ENCODE results near the gene OGFOD3. TPM values are rescaled to one million over a fixed set of nuclear protein-coding genes. Genes with fewer than 3 reads are reported as not detected.
"Not testable (repeated sequence)": the region's sequence is repeated elsewhere in the genome, so short reads cannot be mapped to it uniquely, and the experiment has no call there.

OGFOD3 gene
- polyA plus RNA-seq, 3 donors from 2014 or later, result 29.3 to 43.5 (median 39.8) TPM

GRCh38 chr17:82453706-82454105, 35.3 kb upstream of the OGFOD3 start:
- H3K27me3 Mint-ChIP-seq (ENCODE audit: low read depth in 3 of 3), result peaks cover 11 to 34% (median 15%) of the 10 kb centered on the region in 3 donors
- not testable (repeated sequence) for H3K27ac Mint-ChIP-seq, DNase-seq, H3K36me3 Mint-ChIP-seq, H3K9me3 Mint-ChIP-seq, H3K4me3 Mint-ChIP-seq
- H3K4me1 Mint-ChIP-seq, result peaks cover 40 to 42% of the 10 kb centered on the region in 2 donors

GRCh38 chr17:82453151-82453550, 34.8 kb upstream of the OGFOD3 start:
- not testable (repeated sequence) for H3K9me3 Mint-ChIP-seq, DNase-seq, H3K27ac Mint-ChIP-seq, H3K36me3 Mint-ChIP-seq
- peaks cover 40 to 43% of the 10 kb centered on the region in 2 donors for H3K4me1 Mint-ChIP-seq
- H3K4me3 Mint-ChIP-seq, result peak overlapping the region in 2 of 5 donors; percentile 6 to 21
- peaks cover 11 to 31% (median 13%) of the 10 kb centered on the region in 3 donors for H3K27me3 Mint-ChIP-seq (ENCODE audit: low read depth in 3 of 3)

- no peaks in the 10 kb centered on the region for H3K36me3 Mint-ChIP-seq
- H3K27ac Mint-ChIP-seq, result peak overlapping the region in 5 of 6 donors; percentile 3 to 77 (median 69)
- peaks cover 38 to 40% of the 10 kb centered on the region in 2 donors for H3K4me1 Mint-ChIP-seq
- H3K4me3 Mint-ChIP-seq, result peak overlapping the region; percentile 24 to 96 (median 66)
- DNase-seq, result no peak
- peaks cover 6 to 25% (median 7%) of the 10 kb centered on the region in 3 donors for H3K27me3 Mint-ChIP-seq (ENCODE audit: low read depth in 3 of 3)
- no peaks in the 10 kb centered on the region for H3K9me3 Mint-ChIP-seq
These were observed 33.8 kb upstream of the OGFOD3 start for GRCh38 chr17:82452162-82452561.

- H3K4me3 Mint-ChIP-seq, result peak within 1 kb of the TSS; percentile 94 to 98 (median 95)
- no peaks in the 10 kb centered on the region for H3K36me3 Mint-ChIP-seq
- peaks cover 7 to 20% (median 9%) of the 10 kb centered on the region in 3 donors for H3K27me3 Mint-ChIP-seq (ENCODE audit: low read depth in 3 of 3)
- H3K4me1 Mint-ChIP-seq, result peaks cover 36 to 38% of the 10 kb centered on the region in 2 donors
- peak; percentile 90 to 94 (median 93) for DNase-seq
- peak within 1 kb of the TSS; percentile 96 to 99 (median 98) for H3K27ac Mint-ChIP-seq
- H3K9me3 Mint-ChIP-seq, result no peaks in the 10 kb centered on the region
These were observed 32.1 kb upstream of the OGFOD3 start, which contains the start of gene CYBC1 for GRCh38 chr17:82450357-82451106. Gene CYBC1 (minus strand): TSS chr17:82450752. CDS start chr17:82449254, 1,498 bp downstream.

GRCh38 chr17:82449883-82450356, 31.5 kb upstream of the OGFOD3 start:
- Mint-ChIP-seq H3K27ac (peak overlapping the region; percentile 96 to 99 (median 98)), H3K4me1 (peaks cover 36 to 38% of the 10 kb centered on the region in 2 donors), H3K27me3 (ENCODE audit: low read depth in 3 of 3) (peaks cover 7 to 20% (median 9%) of the 10 kb centered on the region in 3 donors), H3K4me3 (peak overlapping the region; percentile 94 to 98 (median 95)), H3K36me3 (no peaks in the 10 kb centered on the region), H3K9me3 (no peaks in the 10 kb centered on the region)
- DNase-seq, result peak in 1 of 3 donors; percentile 20

- Mint-ChIP-seq H3K9me3 (no peaks in the 10 kb centered on the region), H3K4me1 (peaks cover 36 to 38% of the 10 kb centered on the region in 2 donors)
These were observed 30.9 kb upstream of the OGFOD3 start for GRCh38 chr17:82449131-82449882.

GRCh38 chr17:82447876-82448275, 29.5 kb upstream of the OGFOD3 start:
- peak overlapping the region; percentile 8 to 64 (median 32) for H3K4me3 Mint-ChIP-seq
- H3K27me3 Mint-ChIP-seq (ENCODE audit: low read depth in 3 of 3), result peaks cover 7 to 20% (median 9%) of the 10 kb centered on the region in 3 donors
- no peaks in the 10 kb centered on the region for H3K36me3 Mint-ChIP-seq
- peak overlapping the region; percentile 78 to 92 (median 88) for H3K27ac Mint-ChIP-seq
- H3K9me3 Mint-ChIP-seq, result no peaks in the 10 kb centered on the region
- no peak for DNase-seq
- peaks cover 36 to 38% of the 10 kb centered on the region in 2 donors for H3K4me1 Mint-ChIP-seq

More at GRCh38 chr17:82449131-82449882, 30.9 kb upstream of the OGFOD3 start:
- Mint-ChIP-seq H3K4me3 (peak overlapping the region; percentile 94 to 98 (median 95)), H3K36me3 (no peaks in the 10 kb centered on the region), H3K27me3 (ENCODE audit: low read depth in 3 of 3) (peaks cover 7 to 20% (median 9%) of the 10 kb centered on the region in 3 donors), H3K27ac (peak overlapping the region; percentile 96 to 99 (median 98))
- peak; percentile 81 to 84 (median 84) for DNase-seq

- DNase-seq, result no peak
- peak overlapping the region in 1 of 5 donors; percentile 38 for H3K4me3 Mint-ChIP-seq
- peak overlapping the region in 4 of 6 donors; percentile 22 to 59 (median 44) for H3K27ac Mint-ChIP-seq
These were observed 28.3 kb upstream of the OGFOD3 start for GRCh38 chr17:82446649-82447048.

GRCh38 chr17:82446124-82446523, 27.7 kb upstream of the OGFOD3 start:
- no peaks in the 10 kb centered on the region for H3K36me3 Mint-ChIP-seq
- no peak for DNase-seq
- H3K4me1 Mint-ChIP-seq, result peaks cover 26 to 28% of the 10 kb centered on the region in 2 donors
- H3K27ac Mint-ChIP-seq, result peak overlapping the region in 2 of 6 donors; percentile 45 to 59
- no peak overlapping the region for H3K4me3 Mint-ChIP-seq
- H3K9me3 Mint-ChIP-seq, result no peaks in the 10 kb centered on the region
- H3K27me3 Mint-ChIP-seq (ENCODE audit: low read depth in 3 of 3), result peaks cover 7 to 20% (median 9%) of the 10 kb centered on the region in 3 donors

More at GRCh38 chr17:82446649-82447048, 28.3 kb upstream of the OGFOD3 start:
- Mint-ChIP-seq H3K36me3 (no peaks in the 10 kb centered on the region), H3K4me1 (peaks cover 30 to 33% of the 10 kb centered on the region in 2 donors), H3K27me3 (ENCODE audit: low read depth in 3 of 3) (peaks cover 7 to 20% (median 9%) of the 10 kb centered on the region in 3 donors), H3K9me3 (no peaks in the 10 kb centered on the region)

- H3K9me3 Mint-ChIP-seq, result no peaks in the 10 kb centered on the region
- peaks cover 20 to 24% of the 10 kb centered on the region in 2 donors for H3K4me1 Mint-ChIP-seq
- peaks cover 6 to 18% (median 7%) of the 10 kb centered on the region in 3 donors for H3K27me3 Mint-ChIP-seq (ENCODE audit: low read depth in 3 of 3)
These were observed 27.2 kb upstream of the OGFOD3 start for GRCh38 chr17:82445542-82445941.

GRCh38 chr17:82444941-82445521, 26.6 kb upstream of the OGFOD3 start:
- H3K9me3 Mint-ChIP-seq, result no peaks in the 10 kb centered on the region
- no peak overlapping the region for H3K4me3 Mint-ChIP-seq
- H3K4me1 Mint-ChIP-seq, result peaks cover 20 to 24% of the 10 kb centered on the region in 2 donors
- peaks cover 6 to 14% (median 7%) of the 10 kb centered on the region in 3 donors for H3K27me3 Mint-ChIP-seq (ENCODE audit: low read depth in 3 of 3)
- no peak for DNase-seq
- no peak overlapping the region for H3K27ac Mint-ChIP-seq
- H3K36me3 Mint-ChIP-seq, result no peaks in the 10 kb centered on the region

More at GRCh38 chr17:82445542-82445941, 27.2 kb upstream of the OGFOD3 start:
- H3K27ac Mint-ChIP-seq, result no peak overlapping the region
- H3K4me3 Mint-ChIP-seq, result no peak overlapping the region
- no peaks in the 10 kb centered on the region for H3K36me3 Mint-ChIP-seq
- DNase-seq, result no peak

GRCh38 chr17:82444284-82444893, 26.0 kb upstream of the OGFOD3 start:
- Mint-ChIP-seq H3K36me3 (no peaks in the 10 kb centered on the region), H3K27ac (no peak overlapping the region), H3K27me3 (ENCODE audit: low read depth in 3 of 3) (peaks cover 2 to 8% (median 4%) of the 10 kb centered on the region in 3 donors), H3K4me1 (peaks cover 15 to 17% of the 10 kb centered on the region in 2 donors), H3K4me3 (no peak overlapping the region), H3K9me3 (no peaks in the 10 kb centered on the region)
- no peak for DNase-seq

Data from immature natural killer cell (primary cell).